ENCODE data around the gene SAE1.

GRCh38 chr19:47187797-47188196 lies 57.2 kb downstream of the SAE1 start:
- TF ChIP-seq CTCF (IDR thresholded peaks at IDR 0.05) = no peak
- no peak for TF ChIP-seq POLR2A (IDR thresholded peaks at IDR 0.05)
